Heart right ventricle (tissue), 16 donors: ENCODE results near the gene SNX33. TPM values are rescaled to one million over a fixed set of nuclear protein-coding genes. Genes with fewer than 3 reads are reported as not detected.

Experiments
- ATAC-seq, 8 donors: fragments of 200-7000 bp; cut with Tn5 transposase; one replicate each; pipeline ENCODE4 v1.9.1; 2020; ENCODE audit warnings: mild to moderate bottlenecking in 8 of 8, moderate library complexity in 8 of 8, moderate number of reproducible peaks in 1 of 8
- DNase-seq, 2 donors: peaks; one replicate each; pipeline ENCODE4 v3.0.0-alpha.2; 2020
- H3K27ac ChIP-seq, 10 donors: fragments of 200-600 bp; sonication (generic) in 2 of 10; one replicate each; pipeline versions ENCODE4 v1.5.0 to v1.8.0; 2020 to 2022; ENCODE audit warnings: mild to moderate bottlenecking in 3 of 10
- H3K27me3 ChIP-seq, 7 donors: fragments of 200-600 bp; one replicate each; pipeline ENCODE4 v1.8.0; 2021 to 2022; ENCODE audit warnings: mild to moderate bottlenecking in 2 of 7
- H3K36me3 ChIP-seq, 9 donors: fragments of 200-600 bp; sonication (generic) in 1 of 9; one replicate each; pipeline versions ENCODE4 v1.5.0 to v1.8.0; 2020 to 2022; ENCODE audit warnings: mild to moderate bottlenecking in 2 of 9
- H3K4me1 ChIP-seq, 9 donors: fragments of 200-600 bp; sonication (generic) in 1 of 9; one replicate each; pipeline versions ENCODE4 v1.5.0 to v1.8.0; 2020 to 2022; ENCODE audit warnings: mild to moderate bottlenecking in 4 of 9
- H3K4me3 ChIP-seq, 10 donors: fragments of 200-600 bp; sonication (generic) in 2 of 10; one replicate each; pipeline versions ENCODE4 v1.5.0 to v1.8.0; 2020 to 2022; ENCODE audit warnings: mild to moderate bottlenecking in 7 of 10, moderate library complexity in 2 of 10
- H3K9me3 ChIP-seq, 11 donors: fragments of 200-600 bp in 10 of 11; sonication (generic) in 2 of 11; one replicate each; pipeline versions ENCODE4 v1.5.0 to v1.8.0; 2013 to 2022; ENCODE audit warnings: mild to moderate bottlenecking in 2 of 11, control low read depth in 1 of 11, moderate library complexity in 1 of 11
- CTCF ChIP-seq, 9 donors: fragments of 200-600 bp; sonication (generic) in 2 of 9; IDR thresholded peaks; one replicate each; pipeline versions ENCODE4 v1.5.0 to v1.8.0; 2021 to 2022; ENCODE audit warnings: antibody characterized with exemption in 9 of 9, mild to moderate bottlenecking in 5 of 9, moderate library complexity in 1 of 9
- whole genome bisulfite sequencing, 2 donors: extraction: QIAGEN DNeasy Blood & Tissue Kit; methylation state at CpG; one replicate each; pipeline ENCODE4 v1.1.7; 2013; ENCODE audit warnings: inconsistent platforms in 1 of 2; 5-methylcytosine and 5-hydroxymethylcytosine counted together
- intact Hi-C, 10 donors: fragments of 100-400 bp; cut with DNase I; formaldehyde crosslinking; loops; one replicate each; pipeline versions ENCODE4 v1.11.1 to v1.14.2; 2022
- polyA plus RNA-seq, 2 donors: library from polyadenylated mRNA; stranded (reverse); fragments of 200-250 nt; gene quantifications; one replicate each; pipeline ENCODE4 v1.2.3, GENCODE V29; 2013
- total RNA-seq, 10 donors: library from RNA; stranded (reverse); fragmentation: NEBNext Ultra II Directional in 3 of 10; extraction: Animal tissue kit (Norgen Biotek cat#: 25700) in 3 of 10; gene quantifications; one replicate each; pipeline versions ENCODE4 v1.2.1 to v1.2.4, GENCODE V29; 2021 to 2023
- donor health status: Arrhythmogenic right ventricular cardiomyopathy.
- donor health status: ischemic (EF 13 %, LVEDD 7.1; RV severe dilation, severe dysfunction).
- donor health status: healthy with polysubstance abuse.
- donor health status: DM: no; HTN: yes; CAD: no.
- donor health status: DM: no; HTN: no; CAD: no.
- donor health status: ischemic (EF 25% LVEDD 6.9; RV normal size, moderate dysfunction).
- donor health status: ischemic (EF 25% LVEDD 5.7; RV mildly dilated, moderate dysfunction).
- donor health status: healthy.
- donor health status: DM: yes; HTN: yes; CAD: no.
- donor health status: Ischemic cardiomyopathy.
- donor health status: ischemic (EF 35%, LVEDD 5.7; RV mildly dilated, moderate dysfunction).
- donor health status: nonischemic (EF 11% LVEDD 7.7; RV severe dilation, severe dysfunction).
- donor health status: DM: yes; HTN: yes; CAD: no.
- donor health status: PGD.
- donor health status: ischemic (EF 29% LVEDD 5.4; RV normal size, mild dysfunction).
- donor health status: nonischemic (EF 23%, LVEDD 6.1; RV moderate dilation, normal function).

Gene SNX33
- total and polyA plus RNA-seq, 12 donors = 7.4 to 14.8 (median 9.7) TPM

GRCh38 chr15:75646112-75646943 is 1.4 kb upstream of the SNX33 start:
- H3K4me3 ChIP-seq = peak overlapping the region; percentile 67 to 87 (median 77)
- peaks cover 21 to 47% (median 39%) of the 10 kb centered on the region in 9 donors for H3K4me1 ChIP-seq
- peaks cover 0 to 5% (median 0%) of the 10 kb centered on the region in 7 donors for H3K27me3 ChIP-seq
- H3K36me3 ChIP-seq = peaks cover 0 to 16% (median 0%) of the 10 kb centered on the region in 9 donors
- H3K27ac ChIP-seq = peak overlapping the region; percentile 90 to 98 (median 96)
- ATAC-seq = peak in 1 of 8 donors; percentile 7
- DNase-seq = no peak
- no peaks in the 10 kb centered on the region for H3K9me3 ChIP-seq
- intact Hi-C loops = loop anchor here in 2 of 10 donors (2.0 to 10.0 kb wide), 2 partner anchors 194 to 258 kb away; partner anchors contain the start of gene FBXO22 (in 1 of the 2)
- 47 to 48% methylated on average over 5 of the region's 5 CpGs for WGBS, 2 donors
- TF ChIP-seq CTCF (IDR thresholded peaks at IDR 0.05) = no peak

GRCh38 chr15:75646944-75647364 is 758 bp upstream of the SNX33 start:
- H3K36me3 ChIP-seq = peaks cover 0 to 16% (median 0%) of the 10 kb centered on the region in 9 donors
- peak in 7 of 8 donors; percentile 18 to 43 (median 30) for ATAC-seq
- peaks cover 27 to 53% (median 45%) of the 10 kb centered on the region in 9 donors for H3K4me1 ChIP-seq
- DNase-seq = no peak
- no peak for TF ChIP-seq CTCF (IDR thresholded peaks at IDR 0.05)
- intact Hi-C loops = loop anchor here in 2 of 10 donors (2.0 to 10.0 kb wide), 2 partner anchors 194 to 258 kb away; partner anchors contain the start of gene FBXO22 (in 1 of the 2)
- H3K27me3 ChIP-seq = peaks cover 0 to 5% (median 0%) of the 10 kb centered on the region in 7 donors
- WGBS, 2 donors = 0 to 1% methylated on average over 26 of the region's 26 CpGs
- peak overlapping the region; percentile 67 to 87 (median 77) for H3K4me3 ChIP-seq
- H3K27ac ChIP-seq = peak overlapping the region; percentile 90 to 98 (median 96)
- H3K9me3 ChIP-seq = no peaks in the 10 kb centered on the region

- Histone ChIP-seq H3K36me3 (peaks cover 0 to 28% (median 0%) of the 10 kb centered on the region in 9 donors), H3K27me3 (peaks cover 0 to 5% (median 0%) of the 10 kb centered on the region in 7 donors), H3K9me3 (no peaks in the 10 kb centered on the region), H3K4me1 (peaks cover 41 to 67% (median 59%) of the 10 kb centered on the region in 9 donors), H3K4me3 (peak overlapping the region; percentile 67 to 87 (median 77)), H3K27ac (peak overlapping the region; percentile 90 to 98 (median 96))
- intact Hi-C loops = loop anchor here in 1 of 10 donors (10.0 kb wide), 1 partner anchor 256 kb away; the partner anchor contains the start of gene FBXO22
- ATAC-seq = peak; percentile 24 to 46 (median 37)
- peak; percentile 53 to 59 for DNase-seq
- WGBS, 2 donors = 2 to 4% methylated on average over 29 to 34 of the region's 34 CpGs
- no peak for TF ChIP-seq CTCF (IDR thresholded peaks at IDR 0.05)
Observed at GRCh38 chr15:75648156-75649000, 666 bp downstream of the SNX33 start.
